ENCODE results near the gene CASKIN2. TPM values are rescaled to one million over a fixed set of nuclear protein-coding genes. Genes with fewer than 3 reads are reported as not detected.
"Not testable (repeated sequence)": the region's sequence is repeated elsewhere in the genome, so short reads cannot be mapped to it uniquely, and the experiment has no call there.

The CASKIN2 gene
- total RNA-seq, 1 donor from 2014 or later = 48.2 TPM

DNA sequence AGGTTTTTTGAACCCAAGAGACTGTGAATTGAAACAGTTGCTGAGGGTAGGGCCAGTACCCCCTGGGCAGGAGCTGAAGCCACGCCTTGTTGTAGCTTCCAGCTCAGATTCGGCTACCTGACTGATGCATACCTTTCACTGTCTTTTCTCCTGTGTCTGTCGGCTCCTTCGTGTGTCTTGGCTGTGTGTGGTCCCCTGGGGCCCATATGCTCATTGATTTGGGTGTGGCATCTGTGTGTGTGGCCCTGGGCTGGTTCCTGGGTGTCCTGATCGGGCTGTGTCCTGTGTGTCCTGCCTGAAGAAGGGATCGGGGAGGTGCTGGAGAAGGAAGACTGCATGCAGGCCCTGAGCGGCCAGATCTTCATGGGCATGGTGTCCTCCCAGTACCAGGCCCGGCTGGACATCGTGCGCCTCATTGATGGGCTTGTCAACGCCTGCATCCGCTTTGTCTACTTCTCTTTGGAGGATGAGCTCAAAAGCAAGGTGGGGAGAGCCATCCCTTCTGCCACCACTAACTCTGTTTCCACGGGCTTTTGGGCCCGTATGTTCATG lies 20.9 kb downstream of the CASKIN2 start:
- intact Hi-C loops (cut with DNase I) = no loop called here
- DNase-seq (ENCODE audit: low spot score) = no peak

DNA sequence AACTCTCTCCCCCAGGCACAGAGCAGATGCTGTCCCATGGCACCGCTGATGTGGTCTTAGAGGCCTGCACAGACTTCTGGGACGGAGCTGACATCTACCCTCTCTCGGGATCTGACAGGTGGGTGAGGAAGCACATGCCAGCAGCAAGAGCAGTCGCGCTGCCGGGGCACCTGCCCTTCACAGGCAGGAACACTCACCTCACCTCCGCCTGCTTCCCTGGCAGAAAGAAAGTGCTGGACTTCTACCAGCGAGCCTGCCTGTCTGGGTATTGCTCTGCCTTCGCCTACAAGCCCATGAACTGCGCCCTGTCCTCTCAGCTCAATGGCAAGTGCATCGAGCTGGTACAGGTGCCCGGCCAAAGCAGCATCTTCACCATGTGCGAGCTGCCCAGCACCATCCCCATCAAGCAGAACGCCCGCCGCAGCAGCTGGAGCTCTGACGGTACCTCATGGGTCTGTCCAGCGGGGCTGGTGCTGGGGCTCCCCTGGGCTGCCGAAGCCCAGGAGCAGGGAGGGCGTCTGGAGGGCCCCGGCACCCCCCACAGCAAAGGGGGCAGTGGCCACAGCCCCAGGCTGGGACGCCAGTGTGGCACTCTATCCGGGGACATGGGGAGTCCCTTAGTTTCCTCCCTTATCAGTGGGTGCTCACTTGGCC lies 21.7 kb downstream of the CASKIN2 start:
- intact Hi-C loops (cut with DNase I) = no loop called here
- DNase-seq (ENCODE audit: low spot score) = no peak

DNA sequence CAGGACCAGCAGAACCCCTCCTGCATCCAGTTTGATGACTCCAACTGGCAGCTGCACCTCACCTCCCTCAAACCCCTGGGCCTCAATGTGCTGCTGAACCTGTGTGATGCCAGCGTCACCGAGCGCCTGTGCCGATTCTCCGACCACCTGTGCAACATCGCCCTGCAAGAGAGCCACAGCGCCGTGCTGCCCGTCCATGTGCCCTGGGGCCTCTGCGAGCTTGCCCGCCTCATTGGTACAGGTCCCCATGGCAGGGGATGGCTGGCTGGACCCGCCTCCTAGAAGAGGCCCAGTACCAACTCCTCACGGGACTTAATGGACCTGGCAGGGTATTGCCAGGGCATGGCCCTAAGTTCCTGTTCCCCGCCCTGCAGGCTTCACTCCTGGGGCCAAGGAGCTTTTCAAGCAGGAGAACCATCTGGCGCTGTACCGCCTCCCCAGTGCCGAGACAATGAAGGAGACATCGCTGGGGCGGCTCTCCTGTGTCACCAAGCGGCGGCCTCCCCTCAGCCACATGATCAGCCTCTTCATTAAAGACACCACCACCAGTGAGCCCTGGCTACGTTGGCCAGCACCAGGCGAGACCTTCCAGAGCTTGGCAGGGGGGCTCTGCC lies 22.7 kb downstream of the CASKIN2 start:
- intact Hi-C loops (cut with DNase I) = no loop called here
- no peak for DNase-seq (ENCODE audit: low spot score)

DNA sequence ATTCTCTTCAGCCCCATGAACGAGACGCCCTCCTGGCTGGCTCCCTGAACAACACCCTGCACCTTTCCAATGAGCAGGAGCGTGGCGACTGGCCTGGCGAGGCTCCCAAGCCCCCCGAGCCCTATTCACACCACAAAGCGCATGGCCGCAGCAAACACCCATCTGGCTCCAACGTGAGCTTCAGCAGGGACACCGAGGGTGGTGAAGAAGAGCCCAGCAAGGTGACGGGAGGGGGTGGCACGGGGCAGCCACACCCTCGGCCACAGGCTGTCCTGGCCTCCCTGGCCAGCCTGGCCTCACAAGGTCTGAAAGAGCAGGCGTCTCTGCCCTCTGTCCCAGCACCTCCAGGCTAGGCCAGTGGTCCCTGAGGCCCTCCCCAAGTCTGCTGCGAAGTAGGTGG lies 23.7 kb downstream of the CASKIN2 start:
- intact Hi-C loops (cut with DNase I) = no loop called here
- no peak for DNase-seq (ENCODE audit: low spot score)

DNA sequence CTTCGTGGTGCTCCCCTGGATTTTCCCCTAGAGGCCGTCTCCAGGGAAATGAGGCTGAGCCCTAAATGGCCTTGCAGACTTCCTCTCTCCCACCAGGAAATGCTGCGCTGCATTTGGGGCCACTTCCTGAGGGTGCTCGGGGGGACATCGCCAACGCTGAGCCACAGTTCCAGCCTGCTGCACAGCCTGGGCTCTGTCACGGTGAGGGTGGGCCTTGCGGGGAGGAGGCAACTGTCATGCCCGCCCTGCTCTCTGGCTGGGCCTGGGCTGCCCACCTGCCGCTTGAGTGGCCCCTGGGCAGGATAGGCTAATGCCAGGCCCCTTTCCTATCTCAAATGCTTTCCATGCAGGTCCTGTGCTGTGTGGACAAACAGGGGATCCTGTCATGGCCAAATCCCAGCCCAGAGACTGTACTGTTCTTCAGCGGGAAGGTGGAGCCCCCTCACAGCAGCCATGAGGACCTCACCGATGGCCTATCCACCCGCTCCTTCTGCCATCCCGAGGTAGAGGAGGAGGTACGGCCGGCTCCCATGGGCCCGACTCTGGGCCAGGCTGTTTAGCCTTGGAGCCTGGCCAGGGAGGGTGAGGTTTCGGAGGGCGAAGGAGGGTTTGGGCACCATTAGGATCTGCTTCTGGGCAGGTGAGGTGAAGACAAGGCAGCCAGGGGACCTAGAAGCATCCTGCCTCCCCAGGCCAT lies 24.2 kb downstream of the CASKIN2 start:
- no peak for DNase-seq (ENCODE audit: low spot score)
- intact Hi-C loops (cut with DNase I) = no loop called here

DNA sequence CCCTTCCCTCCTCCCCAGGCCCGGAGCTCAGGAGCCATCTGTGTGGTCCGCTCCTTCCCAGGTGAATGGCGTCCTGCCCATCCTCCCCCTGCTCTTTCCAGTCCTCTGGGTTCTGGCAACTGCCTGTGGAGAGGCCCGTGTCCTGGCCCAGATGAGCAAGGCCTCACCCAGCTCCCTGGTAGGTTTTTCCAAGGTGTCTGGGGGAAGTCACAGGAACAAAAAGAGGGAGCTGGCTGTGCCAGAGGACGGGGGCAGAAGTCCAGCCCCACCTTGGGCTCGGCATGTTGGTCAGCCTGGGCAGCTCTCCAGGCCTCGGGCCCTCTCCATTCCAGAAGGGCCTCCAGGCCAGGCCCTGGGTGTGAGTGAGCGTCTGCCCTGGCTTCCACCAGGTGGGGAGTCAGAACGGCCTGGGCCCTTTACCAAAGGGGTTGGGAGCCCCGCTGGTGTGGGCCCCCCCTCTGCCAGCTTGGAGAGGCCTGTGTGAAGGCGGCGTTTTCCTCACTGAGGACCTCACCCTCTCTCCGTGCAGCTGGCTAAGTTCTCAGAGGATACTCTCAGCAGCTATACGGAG lies 25.1 kb downstream of the CASKIN2 start:
- intact Hi-C loops (cut with DNase I) = no loop called here
- no peak for DNase-seq (ENCODE audit: low spot score)

DNA sequence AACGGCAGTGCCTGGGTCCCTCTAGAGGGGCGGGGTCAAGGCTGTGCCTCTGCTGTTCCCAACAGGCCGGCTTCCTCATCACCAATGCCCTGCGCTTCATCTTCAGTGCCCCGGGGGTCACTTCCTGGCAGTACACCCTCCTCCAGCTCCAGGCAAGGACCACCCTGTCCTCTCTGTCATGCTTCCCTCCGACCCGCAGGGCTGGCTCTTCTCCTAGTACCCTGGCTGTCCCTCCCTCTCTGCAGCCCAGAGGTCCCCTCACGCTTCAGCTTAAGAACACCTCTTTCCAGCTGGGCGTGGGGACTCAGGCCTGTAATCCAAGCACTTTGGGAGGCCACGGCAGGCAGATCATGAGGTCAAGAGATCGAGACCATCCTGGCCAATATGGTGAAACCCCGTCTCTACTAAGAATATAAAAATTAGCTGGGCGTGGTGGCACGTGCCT lies 25.8 kb downstream of the CASKIN2 start:
- intact Hi-C loops (cut with DNase I) = loop anchor here (5.0 kb wide), 1 partner anchor 62 kb away; no protein-coding TSS in a partner anchor
- DNase-seq (ENCODE audit: low spot score) = no peak

DNA sequence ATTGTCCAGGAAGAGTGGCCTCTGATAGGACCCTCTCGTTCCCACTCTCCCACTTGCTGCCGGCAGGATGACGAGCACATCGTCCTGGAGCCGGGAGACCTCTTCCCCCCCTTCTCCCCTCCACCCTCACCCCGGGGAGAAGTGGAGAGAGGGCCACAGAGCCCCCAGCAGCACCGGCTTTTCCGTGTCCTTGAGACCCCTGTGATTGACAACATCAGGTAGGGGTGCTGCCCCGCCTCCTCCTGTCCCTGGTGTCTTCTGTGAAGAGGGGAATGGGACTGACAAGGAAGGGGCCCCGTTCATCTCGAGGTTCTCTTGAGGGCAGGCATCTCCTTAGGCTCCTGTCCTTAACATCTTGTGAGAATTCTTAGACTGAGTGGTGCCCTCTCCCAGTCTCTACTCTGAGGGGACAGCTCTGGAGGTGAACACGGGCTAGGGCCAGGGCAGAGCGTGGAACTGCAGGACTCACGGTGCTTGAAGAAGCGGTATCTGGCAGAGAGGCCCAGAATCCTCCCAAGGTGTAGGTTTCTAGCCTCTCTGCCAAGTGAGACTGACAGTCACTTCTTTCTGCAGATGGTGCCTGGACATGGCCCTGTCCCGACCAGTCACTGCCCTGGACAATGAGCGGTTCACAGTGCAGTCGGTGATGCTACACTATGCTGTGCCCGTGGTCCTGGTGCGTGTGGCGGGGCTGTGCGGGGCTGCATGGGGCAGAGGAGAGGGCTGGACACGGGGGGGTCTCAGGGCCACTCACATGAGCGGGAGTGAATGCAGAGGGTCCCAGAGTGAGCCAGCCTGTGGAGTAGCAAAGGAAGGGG lies 26.4 kb downstream of the CASKIN2 start:
- DNase-seq (ENCODE audit: low spot score) = no peak
- intact Hi-C loops (cut with DNase I) = loop anchor here (5.0 kb wide), 1 partner anchor 62 kb away; no protein-coding TSS in a partner anchor

DNA sequence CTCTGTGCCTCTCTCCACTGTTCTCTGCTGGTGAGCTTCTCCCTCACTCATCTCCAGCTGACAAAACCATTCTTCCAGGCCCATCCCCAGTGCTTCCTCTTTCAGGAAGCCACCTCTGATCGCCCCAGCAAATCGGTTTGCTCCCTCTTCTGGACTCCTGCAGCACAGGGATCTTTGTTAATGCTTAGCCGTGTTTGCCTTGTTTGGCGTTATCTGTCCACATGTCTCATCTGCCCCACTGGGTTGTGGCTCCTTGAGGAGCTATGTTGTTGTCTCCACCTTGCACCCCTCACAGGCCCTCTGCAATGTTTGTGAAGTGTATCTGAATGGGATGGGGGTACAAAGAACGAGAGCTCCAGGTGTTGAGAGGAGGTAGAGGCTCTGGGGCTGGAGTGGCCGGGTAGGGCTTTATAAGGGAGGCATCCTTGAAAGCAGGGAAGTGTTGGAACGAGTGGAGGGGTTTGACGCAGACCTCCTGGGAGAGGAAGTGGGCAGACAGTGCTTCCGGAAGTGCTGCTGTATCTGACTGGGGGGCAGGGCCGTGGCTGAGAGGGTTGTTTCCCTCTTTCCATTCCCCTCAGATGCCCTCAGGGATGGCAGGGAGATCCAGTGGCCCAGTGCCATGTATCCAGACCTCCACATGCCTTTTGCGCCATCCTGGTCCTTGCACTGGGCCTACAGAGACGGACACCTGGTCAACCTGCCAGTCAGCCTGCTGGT lies 27.8 kb downstream of the CASKIN2 start:
- intact Hi-C loops (cut with DNase I) = loop anchor here (5.0 kb wide), 1 partner anchor 60 kb away; no protein-coding TSS in a partner anchor
- DNase-seq (ENCODE audit: low spot score) = no peak

DNA sequence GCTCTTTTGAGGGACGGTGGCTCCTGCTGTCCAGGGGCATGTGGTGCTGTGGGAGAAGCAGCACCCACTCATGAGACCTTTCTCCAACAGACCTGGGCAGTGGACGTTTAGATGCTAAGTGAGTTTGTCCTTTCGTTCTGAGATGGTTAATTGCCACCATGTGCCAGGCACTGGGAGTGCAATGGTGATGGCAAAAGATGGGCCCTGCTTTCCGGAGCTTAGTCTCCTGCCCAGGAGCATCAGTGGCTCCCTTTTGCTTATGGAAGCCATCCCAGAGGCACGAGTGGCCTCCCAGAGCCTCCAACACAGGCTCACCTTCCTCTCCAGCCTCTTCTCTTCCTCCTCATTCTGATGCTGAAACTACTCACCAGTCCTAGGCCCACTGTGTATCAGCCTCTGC lies 28.4 kb downstream of the CASKIN2 start:
- intact Hi-C loops (cut with DNase I) = loop anchor here (5.0 kb wide), 1 partner anchor 60 kb away; no protein-coding TSS in a partner anchor
- DNase-seq (ENCODE audit: low spot score) = no peak

DNA sequence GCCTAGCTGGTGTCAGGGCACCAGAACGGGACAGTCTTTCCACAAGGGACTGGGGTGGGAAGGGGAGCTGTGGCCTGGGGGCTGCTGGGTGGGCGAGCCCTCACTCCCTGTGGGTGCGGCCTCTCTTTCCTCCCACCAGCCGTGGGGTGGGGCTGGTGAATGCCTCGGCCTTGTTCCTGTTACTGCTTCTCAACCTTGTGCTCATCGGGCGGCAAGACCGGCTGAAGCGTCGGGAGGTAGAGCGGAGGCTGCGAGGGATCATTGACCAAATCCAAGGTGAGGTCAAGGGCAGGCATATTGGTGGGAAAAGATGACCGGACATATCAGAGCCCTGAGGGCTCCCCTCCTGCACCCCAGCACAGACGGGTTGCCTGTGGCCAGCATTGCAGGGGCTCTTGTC lies 29.2 kb downstream of the CASKIN2 start:
- intact Hi-C loops (cut with DNase I) = loop anchor here (5.0 kb wide), 1 partner anchor 59 kb away; no protein-coding TSS in a partner anchor
- no peak for DNase-seq (ENCODE audit: low spot score)

DNA sequence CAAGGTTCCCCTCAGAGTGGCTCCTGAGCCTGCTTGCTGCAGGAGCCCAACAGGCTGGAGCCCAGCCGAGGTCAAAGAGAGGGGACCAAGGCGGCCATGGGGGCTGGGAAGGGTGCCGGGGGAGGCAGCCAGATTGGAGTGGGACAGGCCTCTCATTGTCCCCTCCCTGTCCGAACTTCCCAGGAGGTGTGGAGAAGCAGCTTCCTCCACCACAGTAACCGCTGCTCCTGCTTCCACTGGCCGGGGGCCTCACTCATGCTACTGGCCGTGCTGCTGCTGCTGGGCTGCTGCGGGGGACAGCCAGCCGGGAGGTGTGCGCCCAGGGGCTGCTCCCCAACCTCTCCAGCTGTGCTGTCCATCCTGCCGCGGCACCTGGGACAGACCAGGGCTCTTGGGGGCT lies 29.6 kb downstream of the CASKIN2 start:
- DNase-seq (ENCODE audit: low spot score) = no peak
- intact Hi-C loops (cut with DNase I) = loop anchor here (5.0 kb wide), 1 partner anchor 58 kb away; no protein-coding TSS in a partner anchor

DNA sequence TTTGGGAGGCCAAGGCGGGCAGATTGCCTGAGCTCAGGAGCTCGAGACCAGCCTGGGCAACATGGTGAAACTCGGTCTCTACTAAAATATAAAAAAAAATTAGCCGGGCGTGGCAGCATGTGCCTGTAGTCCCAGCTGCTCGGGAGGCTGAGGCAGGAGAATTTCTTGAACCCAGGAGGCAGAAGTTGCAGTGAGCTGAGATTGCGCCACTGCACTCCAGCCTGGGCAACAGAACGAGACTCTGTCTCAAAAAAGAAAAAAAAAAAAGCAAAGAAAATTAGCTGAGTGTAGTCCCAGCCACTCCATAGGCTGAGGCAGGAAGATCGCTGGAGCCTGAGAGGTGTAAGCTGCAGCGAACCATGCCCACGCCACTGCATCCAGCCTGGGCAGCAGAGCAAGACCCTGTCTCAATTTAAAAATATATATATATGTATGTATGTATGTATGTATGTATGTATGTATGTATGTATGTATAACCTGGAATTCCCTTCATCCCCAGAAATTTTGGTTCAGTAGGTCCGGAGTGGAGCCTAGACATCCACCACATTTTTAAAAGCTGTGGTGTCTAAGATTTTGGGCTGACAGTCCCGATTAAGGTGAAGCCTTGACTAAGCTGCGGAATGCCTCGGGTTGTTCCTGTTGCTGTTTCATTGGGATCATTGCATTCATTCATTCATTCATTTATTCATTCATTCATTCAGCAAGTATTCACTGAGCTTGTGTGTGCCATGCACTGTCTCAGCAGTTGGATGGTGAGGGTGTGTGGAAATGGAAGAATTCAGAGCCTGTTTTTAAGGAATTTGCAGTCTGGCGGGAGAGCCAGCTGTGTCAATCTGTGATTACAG lies 33.0 kb downstream of the CASKIN2 start:
- intact Hi-C loops (cut with DNase I) = no loop called here
- no peak for DNase-seq (ENCODE audit: low spot score)

DNA sequence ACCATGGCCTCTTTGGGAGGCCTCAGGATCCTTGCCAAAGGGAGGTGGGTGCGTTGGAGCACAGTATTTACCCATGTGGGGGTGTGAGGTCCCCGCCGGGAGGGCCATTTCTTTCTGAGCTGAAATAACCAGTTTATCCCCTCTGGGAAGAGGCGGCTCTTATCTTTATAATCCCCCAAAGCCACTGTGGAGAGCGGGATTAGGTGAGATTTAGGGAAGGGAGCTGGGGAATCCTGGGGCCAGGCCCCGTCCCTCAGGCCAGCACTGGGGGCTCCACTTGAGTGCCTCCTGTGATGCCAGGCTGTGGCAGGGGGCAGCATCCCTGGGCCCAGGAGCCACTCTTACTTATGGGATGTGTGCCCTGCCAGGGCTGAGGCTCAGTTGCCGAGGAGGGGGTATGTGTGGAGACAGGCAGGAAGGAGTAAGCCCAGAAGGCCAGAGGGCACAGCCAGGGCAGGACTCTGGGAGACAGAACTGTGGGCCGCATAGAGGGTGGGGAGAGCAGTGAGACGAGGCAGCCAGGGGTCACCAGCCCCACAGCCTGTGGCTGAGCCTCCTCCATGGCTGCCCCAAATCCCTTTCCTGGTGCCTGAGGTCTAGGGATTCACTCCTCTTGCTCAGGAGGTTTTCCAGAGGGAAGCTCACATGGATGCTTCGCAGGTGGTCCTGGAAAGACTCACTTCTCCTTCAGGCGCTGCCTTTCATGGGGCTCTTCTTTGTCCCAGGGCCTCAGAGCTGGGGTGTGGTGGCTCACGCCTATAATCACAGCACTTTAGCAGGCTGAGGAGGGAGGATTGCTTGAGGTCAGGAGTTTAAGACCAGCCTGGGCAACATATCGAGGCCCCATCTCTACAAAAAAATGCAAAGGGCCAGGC lies 33.9 kb downstream of the CASKIN2 start:
- no peak for DNase-seq (ENCODE audit: low spot score)
- intact Hi-C loops (cut with DNase I) = no loop called here

DNA sequence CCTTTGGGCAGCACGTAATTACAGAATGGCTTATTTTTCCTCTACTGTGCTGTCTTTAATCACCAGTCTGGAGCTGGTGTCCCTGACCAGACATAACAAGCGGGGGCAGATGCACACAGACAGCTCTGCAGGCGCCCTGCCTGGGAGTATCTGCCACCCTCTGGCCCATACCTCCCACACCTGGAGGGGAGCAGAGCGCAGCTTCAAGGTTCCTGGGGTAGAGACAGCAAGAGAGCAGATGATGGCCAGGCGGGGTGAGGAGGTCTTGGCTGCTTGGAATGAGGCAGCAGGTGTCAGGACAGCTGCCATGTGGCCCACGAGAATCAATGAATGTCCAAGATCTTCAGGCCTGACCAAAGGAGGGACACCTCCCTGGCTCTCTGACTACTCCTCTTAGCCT lies 35.1 kb downstream of the CASKIN2 start:
- no peak for DNase-seq (ENCODE audit: low spot score)
- intact Hi-C loops (cut with DNase I) = no loop called here

DNA sequence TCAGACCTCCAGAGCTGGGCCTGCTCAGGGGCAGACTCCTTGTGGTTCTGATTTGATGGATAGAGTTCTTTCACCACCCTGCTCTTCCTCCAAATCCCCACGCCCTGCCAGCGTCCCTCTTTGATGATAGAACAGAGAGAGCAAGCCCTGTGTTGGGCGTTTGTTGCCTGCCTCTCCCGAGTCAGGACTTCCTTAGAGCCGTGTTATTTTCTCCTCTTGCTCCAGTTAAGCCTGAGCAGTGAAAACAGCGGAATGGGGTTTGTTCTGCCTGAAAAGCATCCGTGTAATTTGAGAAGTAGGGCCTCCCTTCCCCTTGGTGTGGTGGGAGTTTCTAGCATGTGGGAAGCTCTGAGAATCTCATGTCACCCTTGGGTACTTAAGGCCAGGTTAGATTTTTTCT lies 36.8 kb downstream of the CASKIN2 start:
- intact Hi-C loops (cut with DNase I) = no loop called here

DNA sequence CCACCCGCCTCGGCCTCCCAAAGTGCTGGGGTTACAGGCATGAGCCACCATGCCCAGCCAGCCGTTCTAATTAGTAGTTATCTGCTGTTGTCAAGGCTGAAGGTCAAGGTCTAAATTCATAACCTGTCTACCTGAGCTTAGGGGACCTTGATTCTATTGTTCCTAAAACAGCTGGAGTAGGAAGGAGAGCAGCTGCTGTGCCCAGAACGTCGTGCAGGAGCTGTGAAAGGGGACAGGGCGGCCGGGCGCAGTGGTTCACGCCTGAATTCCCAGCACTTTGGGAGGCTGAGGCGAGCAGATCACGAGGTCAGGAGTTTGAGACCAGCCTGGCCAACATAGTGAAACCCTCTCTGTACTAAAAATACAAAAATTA lies 37.9 kb downstream of the CASKIN2 start:
- intact Hi-C loops (cut with DNase I) = not testable (repeated sequence)

More for the DNA sequence above, 36.8 kb downstream of the CASKIN2 start:
- no peak for DNase-seq (ENCODE audit: low spot score)

More for the DNA sequence above, 37.9 kb downstream of the CASKIN2 start:
- DNase-seq (ENCODE audit: low spot score) = not testable (repeated sequence)

Measured in cardiac septum (tissue), 1 donor.